Measurements from ENCODE around the gene CAPN5. TPM values are rescaled to one million over a fixed set of nuclear protein-coding genes. Genes with fewer than 3 reads are reported as not detected.

The CAPN5 gene
- total and polyA plus RNA-seq, 5 donors, result 2.9 to 6.9 (median 5.2) TPM

- intact Hi-C loops (cut with DNase I), result loop anchor here (2.0 to 10.0 kb wide), 5 partner anchors 59 to 419 kb away; no protein-coding TSS in a partner anchor
- peak; percentile 73 to 78 for ATAC-seq
- peak; percentile 71 to 89 (median 86) for DNase-seq
- peaks cover 7% of the 10 kb centered on the region for H3K4me1 ChIP-seq (ENCODE audit: control insufficient read depth, insufficient read depth, low read length)
- H3K9me3 ChIP-seq (ENCODE audit: control insufficient read depth, low read length), result no peaks in the 10 kb centered on the region
- 18% methylated on average over 20 of the region's 20 CpGs for WGBS
- H3K4me3 ChIP-seq (ENCODE audit: low read length), result peak within 1 kb of the TSS; percentile 38
- no peaks in the 10 kb centered on the region for H3K27me3 ChIP-seq (ENCODE audit: control insufficient read depth, insufficient read depth)
- no peak within 1 kb of the TSS for H3K27ac ChIP-seq (ENCODE audit: low read length)
Measured at GRCh38 chr11:77127920-77128691, 61.3 kb downstream of the CAPN5 start, which contains the start of gene MYO7A. Gene MYO7A (plus strand): TSS chr11:77128246. CDS start chr11:77130635, 2,389 bp downstream.

DNA sequence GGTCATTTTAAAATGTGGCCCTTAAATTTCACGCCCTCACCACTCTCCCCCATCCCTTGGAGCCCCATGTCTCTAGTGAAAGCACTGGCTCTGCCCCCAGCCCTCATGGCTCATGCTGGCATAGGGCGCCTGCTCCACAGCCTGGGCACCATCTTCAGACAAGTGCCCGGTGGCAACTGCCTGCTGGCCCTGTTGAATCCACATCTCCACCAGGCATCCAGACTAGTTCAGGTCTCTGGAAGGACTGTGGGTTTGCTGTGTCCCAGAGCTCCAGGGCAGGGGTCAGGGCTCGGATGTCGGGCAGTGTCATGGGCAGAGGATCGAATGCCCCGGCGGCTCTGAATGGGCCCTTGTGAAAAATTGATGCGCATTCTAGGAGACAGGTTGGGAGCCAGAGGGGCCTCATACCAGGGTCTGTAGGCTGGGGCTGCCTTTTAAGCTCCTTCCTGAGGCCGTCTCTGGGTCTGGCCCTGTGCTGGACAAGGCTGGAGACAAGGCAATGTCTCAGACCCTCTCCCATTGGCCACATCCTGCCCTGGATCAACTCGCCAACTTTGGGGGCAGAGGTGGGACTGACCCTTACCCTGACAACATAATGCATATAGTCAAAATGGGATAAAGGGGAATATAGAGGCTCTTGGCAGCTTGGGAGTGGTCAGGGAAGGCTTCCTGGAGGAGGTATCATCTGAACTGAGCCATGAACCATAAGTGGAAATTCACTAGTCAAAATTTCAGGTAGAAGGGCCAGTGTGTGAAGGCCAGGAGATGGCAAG, 62.5 kb downstream of the CAPN5 start:
- 86% methylated on average over 11 of the region's 11 CpGs for WGBS
- intact Hi-C loops (cut with DNase I), result loop anchor here (2.0 to 10.0 kb wide), 4 partner anchors 58 to 418 kb away; no protein-coding TSS in a partner anchor

GRCh38 chr11:77129842-77130756, 63.3 kb downstream of the CAPN5 start:
- no peak for ATAC-seq
- no peaks in the 10 kb centered on the region for H3K9me3 ChIP-seq (ENCODE audit: control insufficient read depth, low read length)
- H3K27ac ChIP-seq (ENCODE audit: low read length), result no peak overlapping the region
- H3K4me3 ChIP-seq (ENCODE audit: low read length), result no peak overlapping the region
- H3K4me1 ChIP-seq (ENCODE audit: control insufficient read depth, insufficient read depth, low read length), result peaks cover 7% of the 10 kb centered on the region
- DNase-seq, result peak in 1 of 3 donors; percentile 51
- 88% methylated on average over 11 of the region's 11 CpGs for WGBS
- intact Hi-C loops (cut with DNase I), result loop anchor here (2.0 to 10.0 kb wide), 4 partner anchors 57 to 417 kb away; no protein-coding TSS in a partner anchor
- no peaks in the 10 kb centered on the region for H3K27me3 ChIP-seq (ENCODE audit: control insufficient read depth, insufficient read depth)

More for the DNA sequence above, 62.5 kb downstream of the CAPN5 start:
- H3K4me3 ChIP-seq (ENCODE audit: low read length), result no peak overlapping the region
- ATAC-seq (no peak), DNase-seq (peak in 1 of 3 donors; percentile 35)
- H3K4me1 ChIP-seq (ENCODE audit: control insufficient read depth, insufficient read depth, low read length), result peaks cover 7% of the 10 kb centered on the region
- no peaks in the 10 kb centered on the region for H3K27me3 ChIP-seq (ENCODE audit: control insufficient read depth, insufficient read depth)
- no peaks in the 10 kb centered on the region for H3K9me3 ChIP-seq (ENCODE audit: control insufficient read depth, low read length)
- H3K27ac ChIP-seq (ENCODE audit: low read length), result no peak overlapping the region

GRCh38 chr11:77130763-77131513, 64.2 kb downstream of the CAPN5 start:
- DNase-seq (peak; percentile 57 to 92 (median 91)), ATAC-seq (peak; percentile 10 to 42)
- no peak overlapping the region for H3K27ac ChIP-seq (ENCODE audit: low read length)
- H3K4me1 ChIP-seq (ENCODE audit: control insufficient read depth, insufficient read depth, low read length), result peaks cover 7% of the 10 kb centered on the region
- intact Hi-C loops (cut with DNase I), result no loop called here
- H3K27me3 ChIP-seq (ENCODE audit: control insufficient read depth, insufficient read depth), result no peaks in the 10 kb centered on the region
- 36% methylated on average over 9 of the region's 9 CpGs for WGBS
- H3K4me3 ChIP-seq (ENCODE audit: low read length), result no peak overlapping the region
- H3K9me3 ChIP-seq (ENCODE audit: control insufficient read depth, low read length), result no peaks in the 10 kb centered on the region

DNA sequence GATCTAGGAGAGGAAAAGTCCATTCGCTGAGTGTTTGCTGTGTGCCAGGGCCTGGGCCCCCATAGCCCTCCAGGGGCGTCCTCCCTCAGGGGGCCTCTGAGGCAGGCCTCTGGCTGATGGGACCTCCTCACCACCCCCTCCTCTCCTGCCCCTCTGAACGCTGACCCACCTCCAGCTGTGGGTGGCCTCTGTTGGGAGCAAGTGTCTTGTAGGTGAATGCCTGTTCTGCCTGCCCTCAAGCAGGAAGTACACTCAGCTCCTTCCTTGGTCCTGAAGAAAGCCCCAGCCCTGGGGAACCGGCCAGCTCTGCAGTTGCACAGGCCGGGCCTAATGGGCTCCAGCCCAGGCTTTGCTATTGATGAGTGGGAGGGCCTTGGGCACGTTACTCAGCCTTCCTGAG, 64.8 kb downstream of the CAPN5 start:
- H3K9me3 ChIP-seq (ENCODE audit: control insufficient read depth, low read length), result no peaks in the 10 kb centered on the region
- peaks cover 7% of the 10 kb centered on the region for H3K4me1 ChIP-seq (ENCODE audit: control insufficient read depth, insufficient read depth, low read length)
- H3K4me3 ChIP-seq (ENCODE audit: low read length), result no peak overlapping the region
- ATAC-seq (no peak), DNase-seq (peak in 1 of 3 donors; percentile 44)
- 64% methylated on average over 6 of the region's 6 CpGs for WGBS
- intact Hi-C loops (cut with DNase I), result no loop called here
- no peaks in the 10 kb centered on the region for H3K27me3 ChIP-seq (ENCODE audit: control insufficient read depth, insufficient read depth)
- no peak overlapping the region for H3K27ac ChIP-seq (ENCODE audit: low read length)

GRCh38 chr11:77135069-77135468, 68.3 kb downstream of the CAPN5 start:
- Histone ChIP-seq H3K27me3 (ENCODE audit: control insufficient read depth, insufficient read depth) (no peaks in the 10 kb centered on the region), H3K4me1 (ENCODE audit: control insufficient read depth, insufficient read depth, low read length) (peaks cover 7% of the 10 kb centered on the region), H3K4me3 (ENCODE audit: low read length) (no peak overlapping the region), H3K27ac (ENCODE audit: low read length) (no peak overlapping the region), H3K9me3 (ENCODE audit: control insufficient read depth, low read length) (no peaks in the 10 kb centered on the region)
- no peak for ATAC-seq
- intact Hi-C loops (cut with DNase I), result no loop called here
- WGBS, result 23% methylated on average over 2 of the region's 2 CpGs
- DNase-seq, result no peak

DNA sequence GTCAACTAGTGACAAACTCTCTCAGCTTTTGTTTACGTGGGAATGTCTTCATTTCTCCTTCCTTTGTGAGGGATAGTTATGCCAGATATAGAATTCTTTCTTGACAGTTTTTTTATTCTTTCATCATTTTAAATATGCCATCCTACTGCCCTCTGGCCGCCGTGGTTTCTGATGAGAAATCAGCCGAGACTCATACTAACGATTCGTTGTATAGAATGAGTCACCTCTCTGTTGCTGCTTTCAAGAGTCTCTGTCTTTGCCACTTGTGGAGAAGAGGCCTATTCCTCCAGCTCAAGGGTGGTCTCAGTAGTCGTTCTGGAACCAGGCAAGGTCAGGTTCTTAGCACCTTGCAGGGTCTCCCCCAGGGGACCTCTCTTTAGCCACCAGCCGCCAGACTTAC, 69.3 kb downstream of the CAPN5 start:
- Histone ChIP-seq H3K27me3 (ENCODE audit: control insufficient read depth, insufficient read depth) (no peaks in the 10 kb centered on the region), H3K4me3 (ENCODE audit: low read length) (no peak overlapping the region), H3K9me3 (ENCODE audit: control insufficient read depth, low read length) (no peaks in the 10 kb centered on the region), H3K27ac (ENCODE audit: low read length) (no peak overlapping the region), H3K4me1 (ENCODE audit: control insufficient read depth, insufficient read depth, low read length) (peaks cover 7% of the 10 kb centered on the region)
- DNase-seq (no peak), ATAC-seq (no peak)
- WGBS, result 88% methylated on average over 8 of the region's 8 CpGs
- intact Hi-C loops (cut with DNase I), result no loop called here

GRCh38 chr11:77136784-77137420, 70.1 kb downstream of the CAPN5 start:
- Histone ChIP-seq H3K9me3 (ENCODE audit: control insufficient read depth, low read length) (no peaks in the 10 kb centered on the region), H3K4me1 (ENCODE audit: control insufficient read depth, insufficient read depth, low read length) (peaks cover 1% of the 10 kb centered on the region), H3K27ac (ENCODE audit: low read length) (no peak overlapping the region), H3K27me3 (ENCODE audit: control insufficient read depth, insufficient read depth) (no peaks in the 10 kb centered on the region), H3K4me3 (ENCODE audit: low read length) (no peak overlapping the region)
- 75% methylated on average over 12 of the region's 12 CpGs for WGBS
- DNase-seq (peak in 1 of 3 donors; percentile 34), ATAC-seq (no peak)
- intact Hi-C loops (cut with DNase I), result no loop called here

DNA sequence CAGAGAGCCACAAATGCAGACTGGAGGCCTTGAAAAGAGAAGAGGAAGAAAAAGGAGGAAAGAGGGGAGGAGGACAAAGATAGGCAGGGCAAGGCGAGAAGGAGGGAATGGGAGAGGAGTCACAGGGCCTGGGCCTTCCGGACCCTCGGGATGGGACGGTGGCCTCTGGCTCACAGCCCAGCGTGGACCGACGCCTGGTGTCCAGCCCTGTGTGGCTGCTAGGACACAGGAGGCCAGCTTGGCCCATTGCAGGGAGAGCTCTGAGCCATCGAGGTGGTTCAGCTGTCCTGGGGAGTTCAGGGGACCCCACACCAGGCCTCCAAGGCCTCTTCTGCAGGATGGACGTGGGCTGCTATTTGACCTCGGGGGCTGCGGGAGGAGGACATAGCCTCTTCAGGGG, 70.7 kb downstream of the CAPN5 start:
- Histone ChIP-seq H3K27me3 (ENCODE audit: control insufficient read depth, insufficient read depth) (no peaks in the 10 kb centered on the region), H3K4me3 (ENCODE audit: low read length) (no peak overlapping the region), H3K27ac (ENCODE audit: low read length) (no peak overlapping the region), H3K9me3 (ENCODE audit: control insufficient read depth, low read length) (no peaks in the 10 kb centered on the region), H3K4me1 (ENCODE audit: control insufficient read depth, insufficient read depth, low read length) (no peaks in the 10 kb centered on the region)
- WGBS, result 68% methylated on average over 11 of the region's 11 CpGs
- intact Hi-C loops (cut with DNase I), result no loop called here
- no peak for ATAC-seq
- peak in 1 of 3 donors; percentile 20 for DNase-seq
